HG03060 (cell line): ENCODE measurements around the gene POU2F3.

ENCODE experiments used
- ATAC-seq: cut with Tn5 transposase; IDR thresholded peaks from one replicate; pipeline ENCODE4 v1.9.1; 2021; ENCODE audit warnings: low read depth, moderate number of reproducible peaks; ENCODE audit not compliant: unreplicated experiment

Gene POU2F3

DNA sequence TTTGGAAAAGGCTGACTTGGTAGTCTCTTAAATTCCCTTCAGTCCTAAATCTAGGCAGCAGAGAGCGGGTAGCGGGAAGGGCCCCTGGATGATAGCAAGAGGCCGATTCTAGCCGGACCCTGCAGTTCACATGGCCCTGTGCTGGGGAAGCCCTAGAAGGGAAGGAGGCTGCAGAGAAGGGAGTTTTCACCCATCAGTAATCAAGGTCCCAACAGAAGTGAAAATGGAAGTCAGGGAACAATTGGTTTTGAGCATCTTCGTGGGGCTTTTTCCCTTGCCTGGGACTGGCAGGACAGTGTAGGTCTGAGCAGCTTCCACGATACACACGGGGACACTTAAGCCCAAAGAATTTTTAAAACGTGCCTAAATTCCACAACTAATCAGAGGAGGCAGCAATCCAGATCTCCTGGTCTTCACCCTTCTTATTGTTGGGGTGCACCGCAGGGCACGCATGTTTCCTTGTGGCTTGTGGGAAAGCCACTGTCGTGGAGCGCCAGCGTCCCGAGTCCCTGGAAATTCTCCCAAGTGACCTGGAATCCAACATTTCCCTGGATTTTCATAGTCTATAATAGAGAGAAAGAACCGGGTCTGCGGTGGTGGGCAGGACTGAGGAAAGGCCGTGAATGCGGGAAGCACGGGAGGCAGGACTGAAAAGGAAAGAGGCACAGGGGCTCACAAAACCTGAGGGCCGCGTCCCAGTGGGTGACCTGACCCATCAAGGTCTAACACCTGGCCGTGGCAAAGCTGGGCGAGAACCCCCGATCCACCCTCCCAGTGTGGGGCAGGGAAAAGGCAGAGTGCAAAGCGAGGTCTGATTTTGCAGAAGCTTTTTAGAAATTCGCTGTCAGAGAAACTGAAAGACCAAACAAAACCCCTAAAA is 30.0 kb upstream of the POU2F3 start:
- no peak for ATAC-seq

DNA sequence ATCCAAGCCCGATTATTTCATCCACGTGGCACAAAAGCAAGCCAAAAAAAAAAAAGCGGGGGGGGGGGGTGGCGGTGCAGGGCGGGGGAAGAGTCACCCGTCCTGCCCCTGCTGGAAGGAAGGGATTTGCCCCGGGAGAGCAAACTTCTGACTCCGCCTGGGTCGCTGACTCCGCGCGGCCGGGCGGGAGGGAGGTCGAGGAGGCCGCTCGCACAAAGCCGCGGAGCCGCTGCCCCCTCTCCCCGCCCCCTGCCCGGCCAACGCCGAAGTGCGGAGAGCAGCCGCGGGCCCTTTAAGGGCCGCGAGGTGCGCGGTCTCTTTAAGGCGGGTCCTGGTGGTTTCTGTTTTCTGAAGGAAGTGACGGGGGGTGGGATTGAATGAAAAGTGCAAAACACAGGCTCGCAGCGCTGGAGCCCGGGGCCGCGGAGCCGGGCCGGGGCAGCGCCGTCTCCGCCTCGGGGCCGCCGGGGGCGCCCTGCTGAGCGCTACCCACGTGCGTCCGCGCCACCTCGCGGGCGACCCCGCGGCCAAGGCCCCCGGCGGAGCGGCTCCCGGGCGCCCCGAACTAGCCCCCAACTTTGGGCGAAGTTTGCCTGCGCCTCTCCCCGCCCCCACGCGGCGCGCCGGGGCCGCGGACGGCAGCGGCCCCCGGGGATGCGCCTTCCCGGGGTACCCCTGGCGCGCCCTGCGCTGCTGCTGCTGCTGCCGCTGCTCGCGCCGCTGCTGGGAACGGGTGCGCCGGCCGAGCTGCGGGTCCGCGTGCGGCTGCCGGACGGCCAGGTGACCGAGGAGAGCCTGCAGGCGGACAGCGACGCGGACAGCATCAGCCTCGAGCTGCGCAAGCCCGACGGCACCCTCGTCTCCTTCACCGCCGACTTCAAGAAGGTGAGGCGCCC is 29.1 kb upstream of the POU2F3 start, which contains the start of gene OAF:
TSS of gene OAF (plus strand) at position 407 of the 896 bp plus-strand sequence. CDS start at position 655, 248 bp downstream.
- ATAC-seq: no peak

DNA sequence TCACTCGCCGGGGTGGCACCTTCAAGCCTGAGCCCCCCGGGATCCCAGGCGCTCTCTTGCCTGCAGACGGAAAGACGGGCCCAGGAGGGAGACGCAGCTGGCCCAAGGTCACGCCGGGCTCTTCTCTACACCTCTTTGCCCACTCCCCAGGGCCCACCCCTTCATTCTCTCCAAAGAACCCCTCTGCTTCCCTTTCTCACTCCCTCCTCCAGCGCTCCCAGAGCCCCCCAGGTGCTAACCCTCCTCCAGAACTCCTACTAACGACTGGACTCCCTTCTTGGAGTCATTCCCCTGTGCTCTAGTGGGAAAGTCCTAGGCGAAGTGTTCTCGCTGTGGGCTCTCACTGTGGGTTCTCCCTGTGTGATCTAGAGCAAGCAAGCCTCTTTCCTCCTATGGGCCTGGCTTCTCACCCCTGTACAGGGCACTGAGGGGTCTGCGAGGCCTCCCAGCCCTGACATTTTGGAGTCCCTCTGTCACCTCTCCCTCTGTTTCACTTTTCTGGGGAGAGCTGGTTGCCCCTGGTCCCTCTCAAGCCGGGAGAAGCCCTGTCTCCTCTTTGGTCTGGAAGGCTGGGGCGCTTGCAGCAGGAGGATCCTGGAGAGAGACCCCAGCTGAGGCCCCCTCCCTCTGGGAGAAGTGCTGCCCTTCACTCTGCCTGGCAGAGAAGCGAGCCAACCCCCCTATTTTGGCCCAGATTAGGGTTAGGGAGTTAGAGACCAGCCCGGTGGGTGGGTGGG is 28.2 kb upstream of the POU2F3 start:
- no peak for ATAC-seq

DNA sequence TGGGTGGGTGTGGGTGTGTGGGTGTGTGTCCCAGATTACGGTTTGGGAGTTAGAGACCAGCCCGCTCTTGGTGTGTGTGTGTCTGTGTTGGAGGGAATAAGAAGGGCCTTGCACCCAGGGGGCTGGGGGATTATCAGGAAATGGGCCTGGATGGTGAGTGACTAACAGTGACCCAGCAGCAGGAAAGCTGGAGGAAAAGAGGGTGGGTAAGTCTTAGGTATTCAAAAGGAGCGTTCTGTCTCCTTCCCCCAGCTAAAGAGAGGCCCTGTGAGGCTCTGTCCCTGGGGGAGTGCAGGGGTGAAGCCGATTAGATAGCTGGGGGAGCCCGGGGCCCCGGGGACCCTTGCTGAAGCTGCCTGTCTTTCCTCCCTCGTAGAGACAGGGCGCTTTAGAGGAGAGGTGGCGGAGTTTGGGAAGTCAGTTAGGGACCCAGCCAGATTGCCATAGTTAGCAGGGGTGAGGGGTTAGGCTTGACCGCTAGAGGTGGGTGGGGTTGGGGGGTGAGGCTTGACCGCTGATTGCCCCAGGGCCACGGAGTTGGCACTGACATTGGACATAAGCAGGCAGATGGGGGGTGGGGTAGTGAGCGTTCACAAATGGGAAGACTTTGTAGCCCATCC is 27.6 kb upstream of the POU2F3 start:
- no peak for ATAC-seq

DNA sequence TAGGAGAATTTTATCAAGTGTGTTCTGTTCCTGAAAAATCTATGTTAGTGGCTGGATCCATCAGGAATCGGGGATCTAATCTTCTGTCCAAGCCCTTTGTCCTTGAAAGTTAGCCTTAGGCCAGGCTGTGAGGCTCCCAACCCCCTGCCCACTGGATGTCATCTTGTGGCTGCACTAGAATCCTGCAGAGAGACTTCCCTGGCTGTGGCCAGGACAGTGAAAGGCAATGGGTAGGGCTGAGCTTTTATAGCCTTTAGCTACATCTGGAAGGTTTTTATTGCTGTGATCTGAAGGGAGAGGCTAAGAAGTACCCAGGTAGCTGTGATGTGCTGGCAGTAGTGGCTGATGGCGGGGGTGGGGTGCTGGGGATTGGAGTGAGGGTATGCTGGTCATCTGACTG is 27.0 kb upstream of the POU2F3 start:
- ATAC-seq: no peak

DNA sequence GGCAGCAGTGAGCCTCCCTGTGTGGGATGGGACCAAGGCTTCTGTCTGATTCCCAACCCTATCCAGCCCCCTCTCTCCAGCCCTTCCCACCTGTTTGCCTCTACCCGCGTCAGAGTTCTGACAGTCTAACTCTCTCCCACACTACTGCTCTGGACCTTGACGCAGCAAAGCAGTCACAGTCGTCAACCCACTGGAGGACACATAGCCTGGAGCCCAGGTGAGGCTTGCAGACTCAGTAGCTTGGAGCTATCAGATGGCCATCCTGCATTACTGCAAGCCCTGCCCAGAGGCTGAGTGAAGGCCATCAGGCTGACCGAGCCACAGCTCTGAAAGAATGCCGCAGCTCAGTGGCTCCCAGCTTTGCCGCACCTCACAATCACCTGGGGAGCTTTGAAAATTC is 25.4 kb upstream of the POU2F3 start:
- ATAC-seq: no peak

DNA sequence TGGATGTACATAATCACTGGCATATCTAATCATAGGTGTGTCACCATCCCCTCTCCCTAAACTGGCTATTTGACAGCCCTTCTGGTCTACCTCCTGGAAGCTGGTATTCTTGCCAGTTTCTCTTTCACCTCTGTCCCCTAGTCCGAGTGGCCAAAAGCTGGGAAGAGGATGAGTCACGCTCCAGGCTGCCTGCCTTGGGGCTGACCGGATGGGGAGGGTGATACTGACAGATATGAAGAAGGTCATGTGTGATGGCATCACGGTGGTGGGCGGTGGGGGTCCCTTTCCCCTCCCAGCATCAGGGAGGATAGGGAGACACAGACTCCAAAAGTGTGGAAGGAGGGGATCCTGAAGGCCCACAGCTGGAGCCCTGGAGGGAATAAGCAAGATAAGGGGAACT is 24.3 kb upstream of the POU2F3 start:
- ATAC-seq: no peak

DNA sequence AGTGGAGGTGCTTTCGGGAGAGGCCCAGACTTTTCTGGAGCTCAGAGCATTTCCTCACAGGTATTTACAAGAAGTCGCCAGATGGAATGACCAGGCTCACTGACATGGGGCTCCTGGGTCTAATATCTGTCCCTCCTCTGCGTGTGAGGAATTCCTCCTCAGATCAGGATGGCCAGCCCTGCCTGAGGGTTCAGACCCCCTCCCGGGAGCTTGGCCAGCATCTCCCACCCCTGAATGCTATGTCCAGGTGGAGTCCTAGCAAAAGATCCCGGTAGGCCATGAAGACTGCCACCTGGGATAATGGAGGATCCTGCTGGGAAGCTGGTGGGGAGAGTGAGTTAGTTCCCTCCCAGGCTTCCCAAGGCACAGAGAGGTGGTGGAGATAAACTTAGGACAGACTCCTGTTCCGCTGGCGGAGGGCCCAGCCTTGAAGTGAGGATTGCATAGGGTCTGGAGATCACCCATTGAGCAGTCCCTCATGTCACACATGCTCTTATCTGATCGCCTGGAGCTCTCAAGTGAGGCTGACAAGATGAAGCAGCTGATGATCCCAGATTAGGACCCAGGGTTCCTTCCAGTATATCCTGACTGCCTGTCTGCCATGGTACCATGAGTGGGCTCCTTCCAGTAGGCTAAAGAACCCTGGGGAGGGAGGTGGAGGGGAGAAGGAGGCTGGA is 23.4 kb upstream of the POU2F3 start:
- no peak for ATAC-seq

DNA sequence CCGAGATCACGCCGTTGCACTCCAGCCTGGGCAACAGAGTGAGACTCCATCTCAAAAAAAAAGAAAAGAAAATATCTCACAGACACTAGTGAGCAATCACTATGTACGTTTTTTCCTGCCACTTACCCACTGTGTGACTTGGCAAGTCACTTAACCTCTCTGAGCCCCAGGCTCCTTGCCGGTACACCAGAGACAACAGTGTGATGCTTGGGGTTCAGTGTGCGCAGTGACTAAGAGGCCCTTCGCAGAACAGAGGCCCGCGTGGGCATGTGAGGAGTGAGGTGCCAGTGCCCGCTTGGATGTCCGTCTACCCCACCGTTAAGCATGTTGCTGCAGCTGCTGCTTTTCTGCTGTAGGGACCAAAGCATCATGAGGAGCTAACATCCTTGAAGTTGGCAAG is 22.4 kb upstream of the POU2F3 start:
- no peak for ATAC-seq

DNA sequence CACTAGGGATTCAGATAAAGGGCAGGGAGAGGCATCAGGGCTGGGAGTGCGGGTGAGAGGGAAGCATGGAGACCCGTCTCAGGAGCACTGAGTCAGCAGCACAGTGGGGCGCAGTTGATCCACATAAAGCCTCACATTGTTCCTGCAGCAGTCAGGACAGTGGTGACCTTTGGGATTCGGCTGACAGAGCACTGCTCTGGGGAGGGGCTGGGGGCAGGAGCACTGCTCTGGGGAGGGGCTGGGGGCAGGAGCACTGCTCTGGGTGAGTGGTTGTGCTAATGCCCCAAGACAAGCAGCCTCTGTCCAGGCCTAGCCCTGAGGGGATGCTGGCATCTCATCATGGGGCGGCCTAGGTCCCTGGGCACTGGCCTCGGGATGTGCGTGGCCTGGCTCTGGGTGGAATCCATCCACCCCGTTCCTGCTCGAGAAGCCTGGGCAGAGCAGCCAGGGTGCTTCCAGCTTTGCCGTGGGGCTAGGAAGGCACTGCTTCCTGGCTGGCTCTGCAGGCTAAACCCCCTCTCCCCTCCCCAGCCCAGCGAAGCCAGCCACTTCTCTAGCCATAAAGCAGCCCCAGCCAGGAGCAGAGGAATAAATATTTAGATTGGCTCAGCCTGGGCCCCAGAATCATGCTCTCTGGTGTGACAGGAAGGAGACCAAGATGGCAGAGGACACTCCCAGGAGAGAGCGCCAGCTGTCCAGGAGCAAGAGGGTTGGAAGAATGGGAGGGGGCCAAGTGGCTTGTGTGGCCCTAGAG is 21.8 kb upstream of the POU2F3 start:
- ATAC-seq: no peak

DNA sequence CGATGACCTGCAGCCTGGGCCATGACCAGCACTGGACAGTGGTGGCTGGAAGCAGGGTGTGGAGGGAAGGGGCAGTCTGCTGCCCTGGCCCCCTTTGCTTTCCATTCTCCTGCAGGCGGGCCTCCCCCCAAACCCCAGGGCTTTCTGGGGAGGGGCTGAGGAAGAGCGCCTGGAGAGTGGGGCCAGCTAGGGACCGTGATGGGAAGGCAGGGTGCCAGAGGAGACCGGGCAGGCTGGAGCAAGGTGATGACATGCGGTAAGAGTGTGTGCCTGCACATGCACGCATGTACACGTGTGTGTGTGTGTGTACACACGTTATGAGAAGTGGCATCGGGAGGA is 21.3 kb upstream of the POU2F3 start:
- no peak for ATAC-seq

DNA sequence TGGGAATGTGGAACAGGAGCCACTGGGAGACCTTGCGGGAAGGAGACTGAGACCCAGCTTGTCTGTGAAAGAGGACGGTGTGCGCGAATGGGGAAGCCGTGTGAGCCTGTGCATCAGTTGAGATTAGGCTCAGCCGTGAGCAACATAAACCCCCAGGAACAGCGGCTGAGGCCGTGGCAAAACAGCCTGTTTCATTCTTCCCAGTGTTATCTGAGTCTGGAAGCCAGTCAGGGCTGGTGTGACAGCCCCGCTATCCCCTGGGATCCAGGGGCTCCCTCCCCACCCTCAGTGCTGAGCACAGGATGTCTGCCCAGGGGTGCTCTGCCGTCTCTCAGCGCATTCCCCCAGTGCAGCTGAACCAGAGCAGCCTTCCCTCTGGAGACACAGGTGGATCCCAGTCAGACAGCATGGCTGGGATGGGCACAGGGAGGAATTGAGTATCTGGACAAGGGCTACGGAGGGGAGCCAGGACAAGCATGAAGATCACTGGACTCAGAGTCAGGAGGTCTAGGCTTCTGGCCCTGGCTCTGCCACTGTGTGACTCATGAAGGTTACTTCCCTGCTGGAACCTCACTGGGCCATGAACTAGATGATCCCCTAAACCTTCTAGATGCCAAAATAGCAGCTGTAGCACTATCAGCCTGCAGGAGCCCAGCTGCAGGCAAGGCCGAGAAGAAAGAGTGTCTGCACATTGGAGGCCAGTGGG is 20.6 kb upstream of the POU2F3 start:
- no peak for ATAC-seq

DNA sequence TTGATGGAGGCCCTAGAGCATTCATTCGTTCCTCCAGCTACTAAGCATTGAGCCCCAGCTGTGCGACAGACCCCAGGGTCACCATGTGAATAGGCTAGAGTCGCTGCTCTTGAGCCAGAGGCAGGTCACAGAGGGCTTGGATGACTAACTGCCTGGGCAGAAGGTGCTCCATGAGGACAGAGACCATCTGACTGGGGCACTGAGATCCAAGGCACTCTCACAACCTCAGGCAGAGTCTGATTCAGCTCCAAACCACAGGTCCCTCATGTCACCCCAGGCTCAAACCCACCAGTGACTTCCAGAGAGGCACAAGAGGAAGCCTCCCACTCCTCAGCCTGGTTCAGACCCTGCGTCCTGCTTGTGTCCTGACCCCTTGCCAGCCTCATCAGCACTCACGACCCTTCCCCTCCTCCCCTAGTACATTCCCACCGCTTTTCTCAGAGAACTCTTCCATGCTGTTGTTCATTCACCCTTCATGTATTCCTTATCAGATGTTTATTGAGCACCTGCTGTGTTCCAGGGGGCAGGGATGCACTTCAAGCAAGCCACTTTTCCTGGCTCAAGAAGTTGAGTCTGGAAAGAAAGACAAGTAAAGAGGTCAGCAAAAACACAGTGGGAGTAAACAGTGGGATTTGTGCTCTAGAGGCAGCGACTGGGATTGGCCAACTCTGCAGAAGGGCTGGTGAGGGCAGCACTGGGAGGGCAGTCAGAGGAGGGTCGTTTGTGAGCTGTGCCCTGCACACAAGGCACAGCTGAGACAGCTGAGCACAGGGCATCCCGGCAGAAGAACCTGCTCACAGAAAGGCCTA is 19.8 kb upstream of the POU2F3 start:
- ATAC-seq: no peak

DNA sequence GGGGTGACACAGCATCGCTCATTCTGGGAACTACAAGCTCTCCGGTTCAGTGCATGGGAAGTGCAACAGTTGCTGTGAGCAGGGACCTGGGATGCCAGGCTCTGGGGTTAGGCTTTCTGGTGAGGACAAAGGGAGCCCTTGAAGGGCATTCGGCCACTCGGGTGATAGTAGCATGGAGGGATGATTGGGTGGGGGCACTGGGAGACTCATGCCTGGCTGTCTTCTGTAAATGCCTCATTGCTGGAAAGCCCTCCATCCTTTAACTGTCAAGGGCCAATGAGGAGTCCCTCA is 19.2 kb upstream of the POU2F3 start:
- ATAC-seq: no peak

DNA sequence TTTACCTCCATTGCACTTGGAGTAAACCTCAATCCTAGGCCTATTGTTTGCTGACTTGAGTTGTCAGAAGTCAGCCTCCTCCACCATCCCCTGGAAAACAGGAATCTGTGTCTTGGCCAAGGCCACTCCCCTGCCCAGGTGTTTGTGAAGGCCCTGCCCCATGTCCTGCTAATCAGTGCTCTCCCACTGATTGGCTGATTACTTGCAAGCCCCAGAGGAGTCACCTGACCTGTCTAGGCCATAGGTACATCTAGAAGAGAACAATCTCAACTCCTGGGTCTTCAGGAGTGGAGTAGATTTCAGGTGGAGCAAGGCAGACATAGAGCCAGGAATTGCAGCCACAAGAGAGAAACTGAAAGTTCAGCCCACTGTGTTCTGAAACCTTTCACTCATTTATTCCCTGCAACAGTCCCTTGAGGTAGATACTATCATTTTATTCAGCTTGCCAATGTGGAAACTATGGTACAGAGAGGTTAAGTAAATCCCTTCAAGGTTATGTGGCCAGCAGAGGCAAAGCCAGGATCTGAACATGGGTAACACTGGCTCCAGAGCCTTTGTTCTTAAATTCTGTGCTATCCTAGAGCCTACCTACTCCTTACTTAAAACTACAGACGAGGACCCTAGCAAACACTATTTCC is 18.7 kb upstream of the POU2F3 start:
- ATAC-seq: no peak

DNA sequence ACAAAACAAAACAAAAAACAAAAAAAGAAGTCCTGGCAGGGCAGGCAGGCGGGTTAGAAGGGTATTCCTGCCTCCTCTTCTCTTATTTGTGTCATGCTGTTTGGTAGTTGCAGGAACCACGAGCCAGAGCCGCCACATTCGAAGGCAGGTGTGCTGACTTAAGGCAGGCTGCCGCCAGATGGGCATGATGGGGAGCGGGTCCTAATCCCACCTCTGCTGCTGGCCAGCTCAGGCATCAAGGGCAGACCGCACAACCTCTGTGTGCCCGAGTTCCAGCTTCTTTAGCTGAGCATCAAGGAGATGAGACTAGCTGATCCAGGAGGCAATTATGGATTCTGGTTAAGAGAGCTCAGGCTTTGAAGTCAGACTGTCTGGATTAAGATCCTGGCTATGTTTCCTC is 17.0 kb upstream of the POU2F3 start:
- ATAC-seq: no peak

DNA sequence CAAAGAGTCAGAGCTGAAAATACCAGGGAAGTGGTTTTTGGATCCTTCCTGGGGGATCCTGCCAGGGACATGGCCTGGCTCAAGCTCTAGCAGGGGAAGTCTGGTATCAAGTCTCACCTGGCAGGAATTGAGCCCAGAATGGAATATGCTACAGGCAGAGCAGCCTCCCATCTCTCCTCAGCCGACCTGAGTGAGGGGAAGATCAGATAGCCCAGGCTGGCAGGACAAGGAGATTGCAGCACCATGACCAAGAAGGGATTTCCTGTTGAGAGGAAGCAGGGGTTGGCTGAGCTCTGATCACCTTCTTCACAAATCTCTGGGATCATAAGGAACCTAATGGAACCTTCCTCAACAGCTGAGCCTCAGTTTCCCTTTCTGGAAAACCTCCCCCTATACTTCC is 16.1 kb upstream of the POU2F3 start:
- ATAC-seq: no peak

DNA sequence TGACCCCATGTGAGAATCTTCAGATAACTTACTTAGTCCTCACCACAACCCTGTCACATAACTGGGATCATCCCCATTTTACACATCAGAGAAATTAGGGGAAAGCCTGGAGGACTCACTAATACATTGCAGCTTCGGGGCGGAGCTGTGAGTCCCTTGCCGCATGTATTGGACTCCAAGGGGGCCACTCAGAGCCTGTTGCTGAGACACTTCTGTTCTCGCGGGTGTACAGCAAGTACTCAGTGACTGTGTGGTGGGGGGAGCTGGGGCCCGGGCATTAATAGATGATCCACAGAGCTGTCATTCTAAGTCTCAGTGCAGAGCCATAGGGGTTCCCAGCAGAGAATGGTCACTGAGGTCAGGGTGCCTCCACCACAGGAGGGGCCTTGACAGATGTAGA is 15.6 kb upstream of the POU2F3 start:
- ATAC-seq: no peak
